WI38 (cell line): Measurements from ENCODE around the gene JSRP1.
A peak's percentile ranks its signal among the peaks of the same experiment; 100 is the strongest.

Source experiments
- H3K4me3 ChIP-seq: 2 replicates; pipeline ENCODE4 v1.5.1; 2011; ENCODE audit warnings: low read depth, mild to moderate bottlenecking, control low read depth, low read length
- TF ChIP-seq, protein P1 (sequence below): IDR thresholded peaks from 2 replicates; pipeline ENCODE4 v1.5.1; 2012; ENCODE audit warnings: low read depth, mild to moderate bottlenecking, control low read depth, low read length

Gene JSRP1

DNA sequence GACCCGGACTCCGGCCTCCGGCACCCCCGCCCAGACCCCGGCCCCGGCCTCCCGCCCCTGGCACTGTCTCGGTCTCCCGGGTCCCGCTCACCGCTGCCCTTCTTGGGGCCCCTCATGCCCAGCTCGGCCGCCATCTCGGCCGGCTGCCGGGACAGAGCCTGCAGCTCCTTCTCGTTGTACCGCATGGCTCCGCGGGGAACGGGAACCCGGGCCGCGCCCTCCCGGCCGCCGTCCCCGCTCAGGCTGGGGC lies 20.2 kb downstream of the JSRP1 start:
- TF ChIP-seq, protein P1, sequence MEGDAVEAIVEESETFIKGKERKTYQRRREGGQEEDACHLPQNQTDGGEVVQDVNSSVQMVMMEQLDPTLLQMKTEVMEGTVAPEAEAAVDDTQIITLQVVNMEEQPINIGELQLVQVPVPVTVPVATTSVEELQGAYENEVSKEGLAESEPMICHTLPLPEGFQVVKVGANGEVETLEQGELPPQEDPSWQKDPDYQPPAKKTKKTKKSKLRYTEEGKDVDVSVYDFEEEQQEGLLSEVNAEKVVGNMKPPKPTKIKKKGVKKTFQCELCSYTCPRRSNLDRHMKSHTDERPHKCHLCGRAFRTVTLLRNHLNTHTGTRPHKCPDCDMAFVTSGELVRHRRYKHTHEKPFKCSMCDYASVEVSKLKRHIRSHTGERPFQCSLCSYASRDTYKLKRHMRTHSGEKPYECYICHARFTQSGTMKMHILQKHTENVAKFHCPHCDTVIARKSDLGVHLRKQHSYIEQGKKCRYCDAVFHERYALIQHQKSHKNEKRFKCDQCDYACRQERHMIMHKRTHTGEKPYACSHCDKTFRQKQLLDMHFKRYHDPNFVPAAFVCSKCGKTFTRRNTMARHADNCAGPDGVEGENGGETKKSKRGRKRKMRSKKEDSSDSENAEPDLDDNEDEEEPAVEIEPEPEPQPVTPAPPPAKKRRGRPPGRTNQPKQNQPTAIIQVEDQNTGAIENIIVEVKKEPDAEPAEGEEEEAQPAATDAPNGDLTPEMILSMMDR, result no peak
- peak overlapping the region; percentile 86 for H3K4me3 ChIP-seq

DNA sequence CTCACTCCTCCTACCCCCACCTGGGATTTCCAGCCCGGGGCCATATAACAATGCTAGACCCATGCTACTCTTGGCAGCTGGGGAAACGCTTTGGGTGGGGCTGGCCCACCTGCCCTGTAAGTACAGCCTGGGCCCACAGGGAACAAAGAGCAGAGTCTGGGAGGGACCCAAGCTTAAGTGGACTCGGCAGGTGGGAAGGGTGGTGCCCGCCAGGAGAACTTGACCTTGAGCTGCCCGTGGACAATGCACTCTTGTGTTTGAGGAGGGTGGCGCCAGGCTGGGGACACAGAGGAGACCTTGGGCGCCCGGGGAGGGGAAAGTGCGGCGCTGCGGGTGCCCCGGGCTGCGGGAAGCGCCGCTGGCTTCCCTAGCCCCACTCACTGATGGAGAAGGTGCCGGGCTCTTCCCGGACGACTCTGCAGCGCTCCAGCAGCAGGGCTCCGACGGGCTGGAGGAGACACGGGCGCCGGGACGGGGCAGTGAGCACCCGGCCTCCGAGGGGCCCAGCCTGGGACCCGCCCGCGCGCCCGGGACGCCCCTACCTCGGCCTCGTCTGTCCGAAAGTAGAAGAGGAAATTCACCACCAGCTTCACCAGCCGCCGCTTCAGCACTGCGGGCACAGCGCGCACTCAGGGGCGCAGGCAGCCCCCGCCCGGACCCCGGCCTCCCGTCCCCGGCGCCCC lies 20.7 kb downstream of the JSRP1 start:
- TF ChIP-seq, protein P1, result no peak

DNA sequence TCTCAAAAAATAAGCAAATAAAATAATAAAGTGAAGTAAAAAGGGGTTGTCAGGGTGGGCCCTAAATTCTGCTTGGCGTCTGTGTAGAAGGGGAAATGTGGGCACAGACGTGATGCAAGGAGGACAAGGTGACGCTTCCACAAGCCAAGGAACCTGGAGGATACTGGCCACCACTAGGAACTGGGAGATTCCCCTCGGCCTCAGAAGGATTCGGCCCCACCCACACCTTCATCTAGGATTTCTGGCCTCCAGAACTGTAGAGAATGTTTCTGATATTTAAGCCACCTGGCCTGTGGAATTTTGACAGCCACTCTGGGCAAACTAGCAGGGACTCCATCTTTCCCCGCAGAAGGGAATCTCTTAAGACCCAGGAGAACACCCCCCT lies 21.2 kb downstream of the JSRP1 start:
- H3K4me3 ChIP-seq, result peak overlapping the region; percentile 86
- TF ChIP-seq, protein P1, result no peak

More for the DNA sequence above, 20.7 kb downstream of the JSRP1 start:
- H3K4me3 ChIP-seq, result peak overlapping the region; percentile 86

DNA sequence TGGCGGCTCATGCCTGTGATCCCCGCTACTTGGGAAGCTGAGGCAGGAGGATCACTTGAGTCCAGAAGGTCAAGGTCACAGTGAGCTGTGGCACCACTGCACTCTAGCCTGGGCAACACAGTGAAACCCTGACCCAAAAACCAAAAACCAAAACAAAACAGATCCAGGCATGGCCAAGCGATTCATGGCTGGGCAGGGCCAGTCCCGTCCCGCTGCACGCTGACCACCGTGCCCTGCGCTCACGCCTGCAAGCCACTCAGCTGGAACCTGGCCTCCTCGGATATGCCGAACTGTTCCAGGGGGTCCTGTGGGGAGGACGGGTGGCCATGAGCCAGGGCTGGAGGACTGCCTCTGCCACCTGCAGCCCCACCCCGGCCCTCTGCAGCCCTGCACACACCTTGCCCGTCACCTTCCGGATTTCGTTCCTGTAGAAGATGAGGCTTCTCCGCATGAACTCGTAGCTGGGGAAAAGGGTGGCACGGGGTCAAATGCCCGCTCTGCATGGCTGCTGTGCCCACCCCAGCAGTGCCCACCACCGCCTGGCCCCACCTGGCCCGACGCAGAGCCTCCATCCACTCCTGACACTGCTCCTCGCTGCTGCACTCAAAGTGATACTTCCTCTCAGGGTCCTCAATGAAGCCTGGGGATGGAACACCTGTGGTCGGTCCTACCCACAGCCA lies 22.5 kb downstream of the JSRP1 start:
- no peak overlapping the region for H3K4me3 ChIP-seq
- TF ChIP-seq, protein P1, result no peak

DNA sequence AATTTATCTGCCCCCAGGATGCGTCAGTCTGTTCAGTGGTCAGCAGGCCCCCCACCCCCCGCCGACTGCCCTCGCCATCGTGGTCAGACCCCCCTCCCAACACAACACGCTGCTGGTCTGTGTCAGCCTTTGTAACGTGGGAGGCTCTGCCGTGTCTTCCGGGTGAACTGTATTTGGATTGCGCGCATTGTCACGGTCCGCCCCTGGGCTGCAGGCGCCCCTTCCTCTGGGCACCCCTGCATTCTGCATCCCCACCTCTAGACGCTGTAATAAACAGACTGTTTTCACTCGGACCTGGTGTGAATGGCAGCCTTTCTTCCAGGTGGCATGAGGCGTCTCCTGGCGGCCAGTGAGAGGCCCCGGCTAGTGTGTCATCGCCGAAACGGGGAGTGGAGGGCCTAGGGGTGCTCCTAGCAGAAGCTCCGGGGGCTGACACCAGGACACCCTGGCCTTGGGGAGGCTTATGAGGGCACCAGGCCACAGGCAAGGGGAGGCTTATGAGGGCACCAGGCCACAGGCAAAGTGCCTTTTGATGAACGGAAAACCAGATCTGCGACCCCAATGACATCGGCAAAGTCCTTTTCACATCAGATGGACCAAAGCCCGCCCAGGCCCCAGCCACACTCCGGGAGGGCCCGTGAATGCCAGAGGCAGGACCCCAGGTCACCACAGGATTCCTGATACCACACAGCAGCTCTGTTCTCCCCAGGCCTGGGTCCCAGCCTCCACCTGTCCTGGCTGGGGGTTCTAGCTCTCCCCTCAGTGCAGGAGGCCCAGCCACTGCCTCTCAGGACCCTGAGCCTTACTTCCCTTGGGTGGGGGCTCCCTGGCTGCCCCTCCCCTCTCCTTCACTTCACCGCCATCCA lies 23.7 kb downstream of the JSRP1 start:
- TF ChIP-seq, protein P1, result no peak

DNA sequence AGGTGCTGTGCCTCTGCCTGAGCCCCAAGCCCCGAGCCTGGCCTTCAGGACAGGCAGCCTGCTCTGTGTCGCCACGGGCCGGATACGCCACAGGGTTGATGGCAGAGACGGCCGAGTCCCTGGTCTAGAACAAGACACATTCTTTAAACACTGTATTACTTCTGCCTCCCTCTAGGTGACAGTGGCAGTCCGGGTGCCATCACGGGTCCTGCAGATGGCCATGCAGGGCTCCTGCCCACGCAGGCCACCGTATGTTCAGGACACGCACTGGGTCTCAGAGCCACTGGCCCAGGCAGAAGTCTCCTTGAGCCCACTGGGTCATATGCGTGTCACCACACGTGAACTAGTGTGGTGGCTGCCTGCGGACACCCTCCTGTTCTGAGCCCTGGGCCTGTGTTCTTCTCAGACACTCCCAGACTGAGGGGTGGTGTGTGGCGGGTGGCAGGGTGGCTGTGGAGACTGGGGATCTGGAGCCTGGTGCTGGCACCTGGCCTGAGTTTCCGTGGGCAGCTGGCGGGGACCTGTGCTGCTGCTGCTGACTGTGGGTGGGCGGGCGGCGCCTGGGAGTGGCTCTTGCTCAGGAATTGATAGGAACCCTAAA lies 24.5 kb downstream of the JSRP1 start:
- TF ChIP-seq, protein P1, result no peak

More for the DNA sequence above, 23.7 kb downstream of the JSRP1 start:
- H3K4me3 ChIP-seq, result no peak overlapping the region

More for the DNA sequence above, 24.5 kb downstream of the JSRP1 start:
- no peak overlapping the region for H3K4me3 ChIP-seq
